HG02943 (cell line): Measurements from ENCODE around the gene SPPL2A.
"Not testable (repeated sequence)": the region's sequence is repeated elsewhere in the genome, so short reads cannot be mapped to it uniquely, and the experiment has no call there.

Experiments used
- ATAC-seq: cut with Tn5 transposase; IDR thresholded peaks from one replicate; pipeline ENCODE4 v1.9.1; 2021; ENCODE audit warnings: mild to moderate bottlenecking, low read depth, moderate library complexity; ENCODE audit not compliant: unreplicated experiment

Gene SPPL2A, protein sequence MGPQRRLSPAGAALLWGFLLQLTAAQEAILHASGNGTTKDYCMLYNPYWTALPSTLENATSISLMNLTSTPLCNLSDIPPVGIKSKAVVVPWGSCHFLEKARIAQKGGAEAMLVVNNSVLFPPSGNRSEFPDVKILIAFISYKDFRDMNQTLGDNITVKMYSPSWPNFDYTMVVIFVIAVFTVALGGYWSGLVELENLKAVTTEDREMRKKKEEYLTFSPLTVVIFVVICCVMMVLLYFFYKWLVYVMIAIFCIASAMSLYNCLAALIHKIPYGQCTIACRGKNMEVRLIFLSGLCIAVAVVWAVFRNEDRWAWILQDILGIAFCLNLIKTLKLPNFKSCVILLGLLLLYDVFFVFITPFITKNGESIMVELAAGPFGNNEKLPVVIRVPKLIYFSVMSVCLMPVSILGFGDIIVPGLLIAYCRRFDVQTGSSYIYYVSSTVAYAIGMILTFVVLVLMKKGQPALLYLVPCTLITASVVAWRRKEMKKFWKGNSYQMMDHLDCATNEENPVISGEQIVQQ

DNA sequence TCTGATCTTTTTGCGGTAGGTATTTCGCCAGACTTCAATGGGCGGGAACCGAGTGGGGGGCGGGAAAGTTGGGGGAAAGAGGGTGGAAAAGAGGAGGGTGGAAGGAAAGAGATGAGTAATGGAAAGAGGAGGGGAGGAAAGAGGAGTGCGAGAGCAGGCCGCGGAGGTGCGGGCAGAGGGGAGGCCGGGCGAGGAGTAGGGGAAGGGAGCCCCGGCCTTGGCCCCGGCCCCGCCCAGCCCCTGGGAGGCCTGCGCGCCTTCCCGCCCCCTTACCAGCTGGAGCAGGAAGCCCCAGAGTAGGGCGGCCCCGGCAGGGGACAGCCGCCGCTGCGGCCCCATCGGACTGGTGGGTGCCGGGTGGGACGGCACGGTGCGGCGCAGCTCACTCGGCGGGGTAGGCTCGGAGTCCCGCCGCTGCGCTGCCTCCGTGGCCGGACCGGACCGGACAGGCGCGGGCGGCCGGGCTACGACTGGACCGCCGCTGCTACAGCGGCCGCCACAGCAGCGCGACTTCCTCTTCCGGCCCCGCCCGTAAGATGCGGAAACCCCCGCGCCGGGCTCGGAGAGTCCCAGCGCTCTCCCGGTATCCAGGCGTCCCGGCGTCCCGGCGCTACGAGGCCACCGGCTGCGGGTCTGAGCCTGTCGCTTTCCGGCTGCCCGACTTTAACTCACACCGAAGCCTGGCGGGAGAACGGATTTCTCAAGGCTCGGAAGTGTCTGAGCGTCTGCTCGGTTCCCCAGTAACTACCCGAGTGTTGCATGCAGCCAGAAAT, at the start of gene SPPL2A:
Gene SPPL2A, minus strand, starts transcription at position 512 of the 773 bp plus-strand sequence. Its CDS starts 173 bp downstream, at position 339.
- peak; percentile 74 for ATAC-seq

DNA sequence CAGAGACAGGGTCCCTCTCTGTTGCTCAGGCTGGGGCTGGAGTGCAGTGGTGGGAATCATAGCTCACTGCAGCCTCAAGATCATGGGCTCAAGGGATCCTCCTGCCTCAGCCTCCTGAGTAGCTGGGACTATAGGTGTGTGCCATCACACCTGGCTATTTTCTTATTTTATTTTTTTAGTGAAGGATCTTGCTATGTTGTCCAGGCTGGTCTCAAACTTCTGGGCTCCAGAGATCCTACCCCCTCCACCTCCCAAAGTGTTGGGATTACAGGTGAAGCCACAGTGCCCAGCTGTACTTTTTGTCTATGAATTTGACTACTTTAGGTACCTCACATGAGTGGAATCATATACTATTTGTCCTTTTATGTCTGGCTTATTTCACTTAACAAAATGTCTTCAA, 49.1 kb upstream of the SPPL2A start:
- ATAC-seq: no peak

DNA sequence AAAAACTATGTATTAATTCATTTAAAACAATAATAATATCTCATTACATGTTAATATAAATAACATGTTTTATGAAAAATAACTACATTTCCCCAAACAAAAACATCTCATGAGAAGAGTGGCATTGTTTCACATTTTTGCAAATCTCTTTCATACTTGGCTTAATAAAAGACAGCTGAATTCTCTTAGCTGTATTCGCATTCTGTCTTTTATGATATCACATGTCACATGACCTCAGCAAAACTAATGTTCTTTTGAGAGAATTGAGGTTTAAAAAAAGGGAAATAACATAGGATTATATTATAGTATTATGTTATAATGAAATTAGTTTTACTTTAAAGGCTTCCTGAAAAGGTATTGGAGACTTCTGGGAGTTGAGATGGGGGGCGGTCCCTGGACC, 48.4 kb upstream of the SPPL2A start:
- no peak for ATAC-seq

DNA sequence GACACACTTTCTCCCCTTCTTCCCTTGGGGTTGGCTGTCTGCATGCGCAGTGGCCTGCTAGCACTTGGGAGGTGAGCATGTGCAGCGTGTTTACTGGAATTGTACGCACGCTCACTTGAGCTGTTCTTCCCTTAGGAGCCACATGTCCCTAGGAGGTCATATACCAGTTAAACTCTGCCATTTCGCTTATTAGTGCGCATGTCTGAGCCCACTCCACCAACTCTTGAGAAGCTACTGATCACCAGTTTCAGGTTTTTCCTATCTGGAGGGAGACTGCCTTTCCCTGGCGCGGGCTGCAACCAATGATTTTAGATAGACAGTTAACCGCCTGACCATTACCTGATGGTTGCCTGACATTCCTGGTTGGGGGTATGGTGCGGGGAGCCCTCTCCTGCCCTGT, 47.6 kb upstream of the SPPL2A start:
- no peak for ATAC-seq

DNA sequence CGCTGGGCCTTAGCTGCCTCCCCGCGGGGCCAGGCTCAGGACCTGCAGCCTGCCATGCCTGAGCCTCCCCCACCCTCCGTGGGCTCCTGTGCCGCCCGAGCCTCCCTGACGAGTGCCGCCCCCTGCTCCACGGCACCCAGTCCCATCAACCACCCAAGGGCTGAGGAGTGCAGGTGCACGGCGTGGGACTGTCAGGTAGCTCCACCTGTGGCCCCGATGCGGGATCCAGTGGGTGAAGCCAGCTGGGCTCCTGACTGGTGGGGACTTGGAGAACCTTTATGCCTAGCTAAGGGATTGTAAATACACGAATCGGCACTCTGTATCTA, 46.6 kb upstream of the SPPL2A start:
- ATAC-seq: not testable (repeated sequence)

DNA sequence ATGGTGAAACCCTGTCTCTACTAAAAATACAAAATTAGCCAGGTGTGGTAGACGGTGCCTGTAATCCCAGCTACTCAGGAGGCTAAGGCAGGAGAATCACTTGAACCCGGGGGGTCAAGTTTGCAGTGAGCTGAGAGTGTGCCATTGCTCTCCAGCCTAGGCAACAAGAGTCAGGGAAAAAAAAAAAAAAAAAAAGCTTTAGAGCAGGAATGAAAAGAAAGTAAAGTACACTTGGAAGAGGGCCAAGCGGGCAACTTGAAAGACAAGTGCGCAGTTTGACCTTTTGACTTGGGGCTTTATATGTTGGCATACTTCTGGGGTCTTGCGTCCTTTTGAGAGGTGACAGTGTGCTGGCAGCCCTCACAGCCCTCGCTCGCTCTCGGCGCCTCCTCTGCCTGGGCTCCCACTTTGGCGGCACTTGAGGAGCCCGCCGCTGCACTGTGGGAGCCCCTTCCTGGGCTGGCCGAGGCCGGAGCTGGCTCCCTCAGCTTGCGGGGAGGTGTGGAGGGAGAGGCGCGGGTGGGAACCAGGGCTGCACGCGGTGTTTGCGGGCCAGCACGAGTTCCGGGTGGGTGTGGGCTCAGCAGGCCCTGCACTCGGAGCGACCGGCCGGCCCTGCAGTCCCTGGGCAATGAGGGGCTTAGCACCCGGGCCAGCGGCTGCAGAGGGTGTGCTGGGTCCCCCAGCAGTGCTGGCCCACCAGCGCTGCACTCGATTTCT, 46.1 kb upstream of the SPPL2A start:
- ATAC-seq: not testable (repeated sequence)

DNA sequence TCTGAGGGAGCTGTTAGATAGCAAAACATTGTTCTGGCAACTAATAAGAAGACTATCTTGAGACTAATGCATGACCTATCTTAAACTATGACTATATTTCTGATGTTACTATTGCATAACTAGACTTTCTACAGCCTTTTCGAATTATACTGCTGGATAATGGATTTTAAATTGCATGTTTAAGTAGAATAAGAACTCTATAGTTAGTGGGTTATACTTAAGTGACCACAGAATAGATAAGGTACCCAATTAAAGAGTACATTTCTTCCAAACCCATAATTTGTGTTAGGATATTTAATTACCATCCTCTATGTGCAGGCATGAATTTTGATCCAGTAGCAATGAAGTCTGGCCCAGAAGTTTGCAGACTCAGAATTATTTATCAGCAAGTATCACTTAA, 44.6 kb upstream of the SPPL2A start:
- ATAC-seq: no peak

DNA sequence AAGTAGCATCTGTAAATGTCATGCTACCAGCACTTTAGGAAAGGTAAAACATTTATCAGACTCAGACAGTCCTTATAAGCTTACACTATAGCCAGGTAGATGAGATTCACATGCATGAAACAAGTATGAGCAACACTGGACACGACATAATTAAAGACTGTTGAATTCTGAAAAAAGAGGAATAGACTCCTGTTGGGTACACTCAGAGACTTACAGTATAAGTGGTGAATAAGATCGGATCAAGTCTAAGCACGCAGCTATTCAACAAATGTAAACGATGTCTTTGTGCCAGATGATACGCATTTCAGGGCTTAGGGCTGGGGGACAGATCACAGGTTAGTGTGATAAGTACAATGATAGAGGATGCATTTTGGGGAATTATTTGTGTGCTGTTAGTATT, 43.2 kb upstream of the SPPL2A start:
- no peak for ATAC-seq

DNA sequence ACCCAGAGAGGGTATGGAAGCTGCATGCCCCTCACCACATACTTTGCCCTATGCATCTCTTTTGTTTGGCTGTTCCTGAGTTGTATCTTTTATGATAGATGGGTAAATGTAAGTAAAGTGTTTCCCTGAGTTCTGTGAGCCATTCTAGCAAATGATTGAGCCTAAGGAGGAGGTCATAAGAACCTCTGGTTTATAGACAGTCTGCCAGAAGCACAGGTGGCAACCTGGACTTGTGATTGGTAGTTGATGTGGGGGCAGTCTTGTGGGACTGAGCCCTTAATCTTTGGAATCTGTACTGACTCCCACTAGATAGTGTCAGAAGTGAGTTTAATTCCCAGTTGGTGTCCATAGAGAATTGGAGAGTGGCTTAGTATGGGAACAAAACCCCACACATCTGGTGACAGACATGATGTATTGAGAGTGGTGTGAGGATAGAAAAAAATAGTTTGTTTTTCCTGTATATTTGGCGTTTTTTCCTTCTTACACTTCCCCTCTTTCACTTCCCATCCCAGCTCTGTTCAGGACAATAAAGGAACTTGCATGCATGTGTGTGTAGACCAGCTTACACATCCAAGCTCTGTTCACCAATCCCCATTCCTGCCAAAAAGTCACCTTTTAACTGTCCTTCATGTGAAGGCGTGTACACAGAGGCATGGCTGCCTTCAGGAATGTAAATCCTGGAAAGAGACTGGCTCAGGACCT, 38.1 kb upstream of the SPPL2A start:
- no peak for ATAC-seq

DNA sequence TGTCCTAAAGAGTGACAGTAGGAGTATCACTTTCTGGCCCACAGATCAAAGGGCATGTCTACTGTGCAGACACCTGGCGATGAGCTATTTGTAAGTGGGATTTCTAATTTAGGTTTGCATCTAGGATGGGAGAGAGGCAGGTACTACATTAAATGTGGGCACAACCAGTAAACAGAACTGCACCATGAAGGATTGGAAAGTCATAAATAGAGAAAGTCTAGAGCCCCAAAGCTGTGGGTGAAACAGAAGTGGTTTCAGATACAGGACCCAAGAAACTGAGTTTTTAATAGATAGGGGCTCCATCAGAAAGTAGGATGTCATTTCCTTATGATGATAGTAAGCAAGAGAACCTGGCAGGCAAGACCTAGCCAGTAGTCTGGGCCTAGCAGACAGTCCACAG, 35.2 kb upstream of the SPPL2A start:
- ATAC-seq: no peak

DNA sequence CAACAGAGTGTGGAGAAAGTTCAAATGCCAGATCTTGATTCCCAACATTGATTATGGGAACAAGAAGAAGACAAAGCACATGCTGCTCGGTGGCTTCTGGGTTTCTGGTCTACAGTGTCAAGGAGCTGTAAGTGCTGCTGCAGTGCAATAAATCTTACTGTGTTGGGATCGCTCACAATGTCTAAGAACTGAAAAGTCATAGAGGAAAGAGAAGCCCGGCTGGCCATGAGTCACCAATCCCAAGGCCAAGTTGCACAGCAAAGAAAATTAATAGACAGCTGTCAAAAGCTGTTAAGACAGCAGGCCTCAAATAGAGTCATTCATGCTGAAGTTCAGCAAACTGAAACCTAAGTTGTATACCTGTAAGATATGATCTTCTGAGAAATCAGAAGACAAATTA, 33.2 kb upstream of the SPPL2A start:
- no peak for ATAC-seq

DNA sequence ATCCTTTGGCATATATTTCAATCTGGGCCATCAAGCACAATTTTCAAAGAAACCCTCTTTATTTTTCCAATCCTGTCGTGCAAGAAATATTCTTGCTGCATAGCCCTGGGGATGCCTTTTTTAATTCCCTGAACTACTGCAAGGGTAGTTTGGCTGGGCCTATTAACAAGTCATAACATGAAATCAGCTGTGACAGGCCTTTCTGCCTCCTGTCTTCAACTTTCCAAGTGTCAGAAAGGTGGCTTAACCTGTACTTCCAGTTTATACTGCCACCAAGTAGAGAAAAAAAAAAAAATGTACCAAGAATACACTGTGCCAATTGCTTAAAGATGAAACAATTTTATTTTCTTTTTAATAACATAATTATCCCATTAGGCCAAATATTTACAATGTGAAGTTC, 32.4 kb upstream of the SPPL2A start:
- ATAC-seq: no peak

DNA sequence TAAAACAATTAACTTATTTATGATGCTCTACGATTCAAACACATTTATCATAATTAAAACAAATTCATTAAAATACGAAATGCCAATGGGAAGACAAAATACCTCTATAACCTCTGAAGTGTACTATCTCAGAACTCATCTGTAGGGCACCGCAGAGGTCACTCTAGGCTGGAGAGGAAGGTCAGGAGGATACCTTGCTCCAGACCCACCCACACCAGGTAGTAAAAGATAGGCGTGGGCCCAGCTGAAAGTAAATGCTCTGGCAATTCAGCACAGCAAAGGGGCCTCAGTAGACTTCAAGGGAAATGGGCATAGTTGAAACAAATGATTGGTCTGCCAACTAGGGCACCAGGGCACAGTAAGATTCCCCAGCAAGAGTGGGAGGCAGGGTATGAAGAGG, 26.0 kb upstream of the SPPL2A start:
- no peak for ATAC-seq

DNA sequence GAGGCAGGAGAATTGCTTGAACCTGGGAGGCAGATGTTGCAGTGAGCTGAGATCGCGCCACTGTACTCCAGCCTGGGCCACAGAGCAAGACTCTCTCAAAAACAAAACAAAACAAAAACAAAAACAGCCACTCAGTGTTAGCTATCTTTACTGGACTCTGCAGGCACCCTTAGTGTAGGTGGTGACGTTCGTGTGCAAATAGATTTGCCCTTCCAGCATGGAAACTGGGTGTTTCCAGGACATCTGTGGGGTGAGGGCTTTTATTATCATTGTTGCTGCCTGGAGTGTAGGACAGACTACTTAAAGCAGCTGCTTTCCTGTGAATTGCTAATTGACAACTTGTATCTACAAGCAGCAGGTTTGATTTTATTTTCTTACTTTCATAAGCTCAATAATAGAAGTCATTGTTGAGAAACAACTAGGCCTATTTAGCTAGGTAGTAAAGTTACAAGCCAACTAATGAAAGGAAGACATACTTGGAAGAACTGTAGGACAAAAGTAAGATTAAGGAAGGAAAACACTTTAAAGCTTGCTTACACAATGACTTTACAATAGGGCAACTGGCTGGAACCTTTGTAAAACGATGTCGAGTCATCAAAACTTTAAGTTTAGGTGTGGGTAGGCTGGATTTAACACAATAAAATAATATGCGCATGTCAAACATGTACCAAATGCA, 25.4 kb upstream of the SPPL2A start:
- no peak for ATAC-seq

DNA sequence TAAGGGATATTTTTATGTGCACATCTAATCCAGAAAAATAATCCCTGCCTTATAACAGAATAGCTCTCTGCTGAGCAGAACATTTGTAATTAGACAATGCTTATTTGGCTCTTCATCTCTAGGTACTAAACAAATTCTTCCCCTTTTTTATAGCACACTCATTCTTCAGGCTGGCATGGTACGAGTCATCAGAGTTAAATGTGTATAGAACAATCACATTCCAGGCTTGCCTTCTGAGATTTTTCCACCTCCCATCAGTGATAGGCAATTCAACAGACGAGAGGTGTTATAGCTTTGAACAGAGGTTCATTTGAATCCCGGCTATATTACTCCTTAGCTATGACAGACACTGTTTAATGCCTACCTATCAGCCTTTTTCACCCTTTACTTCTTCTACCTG, 21.4 kb upstream of the SPPL2A start:
- no peak for ATAC-seq

DNA sequence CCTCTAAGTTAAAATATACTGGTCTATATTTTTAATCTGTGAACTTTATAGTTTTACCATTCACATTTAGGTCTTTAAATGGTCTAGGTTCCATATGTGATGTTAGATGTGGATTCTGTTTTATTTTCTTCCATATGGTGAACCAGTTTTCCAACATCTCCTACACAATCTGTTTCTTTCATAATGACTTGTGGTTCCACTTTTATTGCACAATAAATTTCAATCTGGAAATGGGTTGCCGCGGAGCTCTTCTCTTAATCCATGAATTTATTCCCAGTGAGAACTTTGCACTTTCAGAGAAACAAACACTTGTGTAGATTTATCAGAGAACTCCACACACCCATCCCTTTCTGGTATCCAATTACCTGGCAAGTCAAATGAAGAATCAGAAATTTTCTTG, 20.9 kb upstream of the SPPL2A start:
- ATAC-seq: no peak

DNA sequence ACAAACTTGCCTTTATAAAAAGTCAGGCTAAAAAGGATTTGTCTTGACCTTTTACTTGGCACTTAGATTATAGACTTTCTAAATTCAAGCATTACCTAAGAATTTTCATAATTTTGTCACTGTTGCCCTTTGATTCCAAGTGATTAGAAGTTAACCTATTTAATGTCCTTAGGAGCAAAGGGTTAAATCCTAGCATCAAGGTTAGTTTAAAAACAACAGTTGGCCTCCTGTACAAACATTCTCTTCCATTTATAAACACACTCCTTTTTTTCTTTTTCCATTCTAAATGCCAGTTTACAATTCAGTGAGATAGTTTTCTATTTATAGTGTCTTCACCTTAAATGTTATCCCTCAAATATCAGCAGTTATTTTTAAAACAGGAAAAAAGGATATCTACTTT, 18.4 kb upstream of the SPPL2A start:
- no peak for ATAC-seq

DNA sequence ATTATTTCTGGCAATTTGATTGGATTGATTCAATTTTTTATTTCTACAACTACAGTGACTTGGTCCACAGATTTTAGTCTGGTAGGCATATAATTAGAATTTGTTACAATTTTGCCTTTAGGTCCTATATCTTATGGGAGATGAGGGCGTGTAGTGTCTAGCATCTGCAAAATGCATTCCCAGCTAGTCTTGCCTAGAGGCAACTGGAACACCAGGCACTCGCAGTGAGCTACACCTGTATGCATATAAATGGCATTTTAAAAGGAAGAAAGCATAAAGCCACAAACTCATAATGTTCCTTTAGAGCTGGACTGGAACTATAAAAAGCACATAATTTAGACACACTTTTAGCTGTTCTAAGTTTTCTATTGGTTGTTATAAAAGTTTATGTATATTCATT, 17.9 kb upstream of the SPPL2A start:
- ATAC-seq: no peak

DNA sequence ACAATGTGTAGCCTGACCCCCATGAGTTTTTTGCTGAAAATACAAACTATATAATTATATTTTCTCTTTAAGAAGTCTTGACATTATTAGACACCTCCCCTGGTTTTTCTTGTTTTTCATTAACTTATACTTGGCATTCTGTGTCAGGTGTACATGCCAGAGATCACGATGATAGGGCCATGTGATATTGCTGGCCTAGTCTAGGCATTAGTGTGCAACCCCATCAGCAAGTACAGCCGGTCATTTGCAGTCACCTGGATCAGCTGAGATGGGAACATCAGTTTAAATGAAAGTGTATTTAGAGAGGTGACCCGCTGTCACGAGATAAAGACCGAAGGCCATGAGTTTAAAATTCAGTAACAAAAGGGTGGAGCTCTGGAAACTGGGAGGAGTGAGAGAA, 12.6 kb upstream of the SPPL2A start:
- no peak for ATAC-seq

DNA sequence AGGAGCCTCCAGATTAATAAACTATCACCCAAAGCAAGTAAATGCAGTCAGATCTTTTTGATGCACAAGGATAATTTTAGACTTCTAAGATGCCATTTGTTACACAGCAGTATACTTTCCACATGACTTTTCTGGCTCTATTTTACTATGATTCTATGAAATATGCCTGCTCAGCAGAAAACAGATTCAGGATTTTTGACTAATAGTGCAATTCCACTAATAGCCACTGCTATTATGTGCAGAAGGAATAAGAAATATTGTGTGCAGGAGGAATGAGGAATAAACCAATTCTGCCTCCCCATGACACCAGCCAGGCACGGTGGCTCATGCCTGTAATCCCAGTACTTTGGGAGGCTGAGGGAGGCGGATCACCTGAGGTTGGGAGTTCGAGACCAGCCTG, 11.5 kb upstream of the SPPL2A start:
- no peak for ATAC-seq
